ENCODE results near the gene ANKS3.
A peak's percentile ranks its signal among the peaks of the same experiment; 100 is the strongest.
"Not testable (repeated sequence)": the region's sequence is repeated elsewhere in the genome, so short reads cannot be mapped to it uniquely, and the experiment has no call there.

ANKS3 gene

DNA sequence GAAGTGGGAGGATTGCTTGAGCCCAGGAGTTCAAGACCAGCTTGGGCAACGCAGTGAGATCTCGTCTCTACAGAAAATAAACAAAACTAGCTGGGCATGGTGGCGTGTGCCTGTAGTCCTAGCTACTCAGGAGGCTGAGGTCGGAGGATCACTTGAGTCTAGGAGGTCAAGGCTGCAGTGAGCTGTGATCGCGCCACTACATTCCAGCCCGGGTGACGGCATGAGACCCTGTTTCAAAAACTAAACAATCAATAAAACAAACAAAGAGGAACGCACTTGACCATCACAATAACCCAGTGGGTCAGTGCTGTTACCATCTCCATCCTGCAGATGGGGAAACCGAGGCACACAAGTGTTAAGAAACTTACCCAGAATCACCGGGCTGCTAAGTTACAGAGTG is 19.2 kb upstream of the ANKS3 start:
- no peak for DNase-seq (ENCODE audit: low read depth in 2 of 2)

DNA sequence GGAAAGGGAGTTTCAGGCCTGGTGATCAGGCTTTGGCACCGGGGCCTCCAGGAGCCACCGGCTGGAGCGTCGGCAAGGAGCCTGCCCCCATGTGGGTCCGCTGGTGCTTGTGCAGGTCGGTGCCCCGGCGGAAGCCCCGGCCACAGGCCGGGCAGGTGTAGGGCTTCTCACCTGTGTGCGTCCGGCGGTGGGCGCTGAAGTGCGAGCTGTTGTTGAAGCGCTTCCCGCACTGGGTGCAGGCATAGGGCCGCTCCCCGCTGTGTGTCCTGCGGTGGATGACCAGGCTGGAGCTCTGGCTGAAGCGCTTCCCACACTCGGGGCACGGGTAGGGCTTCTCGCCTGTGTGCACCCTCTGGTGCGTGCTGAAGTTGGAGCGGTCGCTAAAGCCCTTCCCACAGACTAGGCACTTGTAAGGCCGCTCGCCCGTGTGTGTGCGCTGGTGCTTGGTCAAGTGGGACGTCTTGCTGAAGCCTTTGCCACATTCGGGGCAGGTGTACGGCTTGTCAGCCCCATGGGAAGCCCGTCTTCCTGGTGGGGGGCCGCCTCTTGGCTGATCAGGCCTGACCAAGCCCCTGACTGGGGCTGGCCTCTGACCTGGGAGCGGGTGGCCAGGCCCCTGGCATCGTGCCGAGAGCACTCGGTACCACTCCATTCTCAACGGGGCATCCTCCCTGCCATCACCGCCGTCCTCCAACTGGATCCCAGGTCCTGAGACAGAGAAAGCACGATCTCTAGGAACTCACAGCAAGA is 18.5 kb upstream of the ANKS3 start:
- DNase-seq (ENCODE audit: low read depth in 2 of 2): no peak

DNA sequence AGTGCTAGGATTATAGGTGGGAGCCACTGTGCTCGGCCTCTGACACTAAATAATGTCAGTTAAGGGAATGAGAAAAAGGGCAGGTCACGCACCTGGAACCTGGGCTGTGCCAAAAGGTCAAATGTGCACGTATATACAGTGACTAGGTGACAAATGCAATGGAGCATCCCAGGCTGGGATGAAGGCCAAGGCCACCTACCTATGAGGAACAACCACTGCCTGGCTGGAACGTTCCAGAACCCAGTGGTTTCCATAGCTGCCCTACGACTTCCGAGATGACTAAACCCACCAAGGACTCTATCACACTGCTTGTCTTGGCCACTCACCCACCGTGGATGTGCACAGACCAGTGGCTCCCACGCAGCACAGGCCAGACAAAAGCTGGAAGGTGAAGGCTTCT is 16.8 kb upstream of the ANKS3 start:
- no peak for DNase-seq (ENCODE audit: low read depth in 2 of 2)

DNA sequence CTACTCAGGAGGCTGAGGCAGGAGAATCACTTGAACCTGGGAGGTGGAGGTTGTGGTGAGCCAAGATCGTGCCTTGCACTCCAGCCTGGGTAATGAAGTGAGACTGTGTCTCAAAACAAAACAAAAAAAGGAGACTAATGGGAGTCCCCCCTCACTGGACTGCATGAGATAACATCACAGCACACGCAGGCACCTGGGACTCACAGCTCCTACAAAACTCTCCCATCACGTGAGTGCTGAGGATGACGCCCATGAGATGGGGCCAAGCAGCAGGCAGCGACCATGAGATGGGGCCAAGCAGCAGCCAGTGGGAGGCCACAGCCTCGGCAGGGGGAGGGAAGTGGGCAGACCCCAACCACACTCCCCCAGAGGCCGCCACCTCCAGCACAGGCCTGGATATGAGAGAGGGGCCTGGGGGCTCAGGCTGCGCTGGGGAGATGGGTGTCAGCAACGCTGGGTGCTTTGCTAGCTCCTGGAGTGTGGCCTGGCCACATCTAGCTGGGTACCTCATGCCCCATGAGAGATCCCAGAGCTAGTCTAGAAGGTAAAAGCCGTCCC is 15.7 kb upstream of the ANKS3 start:
- DNase-seq (ENCODE audit: low read depth in 2 of 2): no peak

DNA sequence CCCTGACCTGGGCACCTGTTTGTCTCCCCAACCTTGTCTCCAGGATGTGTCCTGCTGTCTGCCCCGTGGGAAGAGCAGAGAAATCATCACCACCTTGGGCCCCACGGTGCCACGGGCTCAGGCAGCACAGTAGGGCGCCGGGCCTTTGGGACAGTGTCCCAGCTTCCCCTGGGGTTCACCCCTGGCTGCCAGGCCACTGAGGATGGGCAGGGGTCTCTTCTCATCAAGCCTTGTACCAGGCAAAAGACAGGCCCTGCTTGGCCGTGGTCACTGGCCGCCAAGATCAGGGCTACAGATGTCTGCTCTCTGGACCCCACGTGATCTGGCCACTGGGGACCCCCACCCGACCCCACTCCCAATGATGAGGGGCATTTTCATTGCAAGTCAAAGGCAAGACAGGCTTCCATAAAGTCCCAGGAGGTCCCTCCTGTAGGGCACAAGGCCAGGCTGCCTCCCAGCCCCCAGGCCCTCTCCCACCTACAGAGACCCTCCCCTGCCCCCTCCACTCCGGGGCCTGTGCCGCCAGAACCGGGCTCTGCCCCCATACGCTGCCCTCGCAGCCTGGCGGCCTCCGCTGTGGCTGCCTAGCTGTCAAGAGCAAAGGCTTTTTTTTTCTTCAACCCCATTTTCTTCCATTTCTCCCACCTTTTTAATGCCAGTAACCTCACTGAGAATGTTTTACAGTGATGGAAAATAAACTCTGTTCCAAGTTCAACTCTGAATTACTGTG is 14.8 kb upstream of the ANKS3 start:
- no peak for DNase-seq (ENCODE audit: low read depth in 2 of 2)

DNA sequence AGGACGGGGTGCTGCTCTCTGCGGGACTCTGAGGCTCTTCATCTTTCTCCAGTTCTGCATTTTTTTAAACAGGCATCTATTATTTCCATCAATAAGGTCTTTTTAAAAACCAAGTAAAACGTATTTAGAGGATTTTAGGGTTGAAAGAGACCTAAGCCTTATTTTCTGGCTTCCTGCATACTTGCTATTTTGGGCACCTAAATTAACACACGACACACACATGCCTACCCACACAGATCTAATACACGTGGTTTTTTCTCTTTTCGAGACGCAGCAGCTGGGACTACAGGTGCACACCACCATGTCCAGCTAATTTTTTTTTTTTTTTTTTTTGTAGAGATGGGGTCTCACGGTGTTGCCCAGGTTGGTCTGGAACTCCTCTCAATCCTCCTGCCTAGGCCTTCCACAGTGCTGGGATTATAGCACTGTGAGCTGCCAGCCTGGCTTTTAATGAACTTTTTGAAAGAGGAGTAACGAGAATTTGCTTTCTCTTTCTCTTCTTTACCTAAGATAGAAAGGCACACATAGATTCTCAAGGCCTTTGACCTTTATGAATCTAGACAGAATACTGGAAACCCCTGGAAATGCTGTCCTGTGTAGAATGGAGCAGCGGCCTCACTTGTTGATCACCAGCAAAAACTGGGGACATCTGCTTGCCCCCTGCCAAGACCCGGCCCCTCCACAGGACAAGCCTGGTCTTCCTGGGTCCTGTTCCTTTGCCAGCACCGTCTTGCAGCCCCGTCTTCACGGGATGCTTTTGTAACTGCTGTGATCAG is 14.0 kb upstream of the ANKS3 start:
- no peak for DNase-seq (ENCODE audit: low read depth in 2 of 2)

DNA sequence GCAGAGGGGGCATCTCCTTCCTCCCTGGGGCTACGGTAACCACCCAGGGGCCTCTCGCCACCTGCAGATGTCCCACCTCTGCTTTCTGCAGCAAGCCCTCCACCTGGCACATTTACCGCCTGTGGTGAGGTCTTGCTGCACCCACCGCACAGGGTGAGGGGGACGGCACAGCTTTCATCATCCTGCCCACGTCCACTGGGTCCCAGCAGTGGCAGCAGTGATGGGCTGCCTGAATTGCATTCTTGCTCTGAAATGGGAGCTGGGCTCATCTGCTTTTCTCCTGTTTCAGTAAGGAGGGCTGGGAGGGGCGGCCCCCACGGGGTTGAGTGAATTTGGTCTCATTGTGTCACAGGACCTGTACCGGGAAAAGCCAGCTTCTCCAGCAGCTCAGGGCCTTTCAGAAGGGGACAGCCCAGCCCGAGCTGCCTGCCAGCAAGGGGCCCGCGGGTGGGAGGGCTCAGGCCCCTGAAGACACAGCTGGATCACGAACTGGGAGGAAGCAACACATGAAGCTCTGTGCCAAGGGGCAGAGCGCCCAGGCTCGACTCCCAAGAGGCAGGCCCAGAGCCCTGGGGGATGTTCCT is 13.0 kb upstream of the ANKS3 start:
- DNase-seq (ENCODE audit: low read depth in 2 of 2): no peak

DNA sequence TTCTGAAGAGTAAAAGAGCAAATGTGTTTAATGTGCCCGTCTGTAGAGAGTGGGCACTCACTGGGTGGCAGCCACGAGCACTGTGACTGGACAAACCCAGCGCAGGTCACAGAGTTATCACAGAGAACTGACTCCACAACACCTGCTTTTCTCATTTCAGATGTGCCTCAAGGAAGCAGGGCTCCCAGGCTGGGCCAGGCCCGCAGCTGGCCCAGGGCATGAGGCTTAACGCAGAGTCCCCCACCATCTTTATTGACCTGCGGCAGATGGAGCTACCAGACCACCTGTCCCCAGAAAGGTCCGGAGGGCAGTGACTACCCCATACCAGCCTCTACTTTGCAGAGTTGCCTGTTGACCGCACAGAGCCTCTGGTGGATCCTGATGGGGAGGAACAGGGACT is 12.1 kb upstream of the ANKS3 start:
- DNase-seq (ENCODE audit: low read depth in 2 of 2): no peak

DNA sequence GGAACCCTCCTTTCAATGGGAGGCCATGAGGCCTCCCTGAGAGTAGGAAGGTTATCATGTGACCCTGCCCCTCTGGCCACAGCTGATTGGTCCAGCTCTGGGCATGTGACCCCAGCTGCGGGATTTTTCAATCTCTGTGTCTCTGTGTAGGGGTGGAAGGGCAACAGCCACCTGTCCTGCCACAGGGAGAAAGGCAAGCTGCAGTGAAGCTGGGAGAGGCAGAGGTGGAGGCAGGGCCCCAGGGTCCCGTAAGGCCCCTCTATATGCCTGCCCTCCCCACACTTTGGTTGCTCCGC is 11.2 kb upstream of the ANKS3 start:
- DNase-seq (ENCODE audit: low read depth in 2 of 2): no peak

DNA sequence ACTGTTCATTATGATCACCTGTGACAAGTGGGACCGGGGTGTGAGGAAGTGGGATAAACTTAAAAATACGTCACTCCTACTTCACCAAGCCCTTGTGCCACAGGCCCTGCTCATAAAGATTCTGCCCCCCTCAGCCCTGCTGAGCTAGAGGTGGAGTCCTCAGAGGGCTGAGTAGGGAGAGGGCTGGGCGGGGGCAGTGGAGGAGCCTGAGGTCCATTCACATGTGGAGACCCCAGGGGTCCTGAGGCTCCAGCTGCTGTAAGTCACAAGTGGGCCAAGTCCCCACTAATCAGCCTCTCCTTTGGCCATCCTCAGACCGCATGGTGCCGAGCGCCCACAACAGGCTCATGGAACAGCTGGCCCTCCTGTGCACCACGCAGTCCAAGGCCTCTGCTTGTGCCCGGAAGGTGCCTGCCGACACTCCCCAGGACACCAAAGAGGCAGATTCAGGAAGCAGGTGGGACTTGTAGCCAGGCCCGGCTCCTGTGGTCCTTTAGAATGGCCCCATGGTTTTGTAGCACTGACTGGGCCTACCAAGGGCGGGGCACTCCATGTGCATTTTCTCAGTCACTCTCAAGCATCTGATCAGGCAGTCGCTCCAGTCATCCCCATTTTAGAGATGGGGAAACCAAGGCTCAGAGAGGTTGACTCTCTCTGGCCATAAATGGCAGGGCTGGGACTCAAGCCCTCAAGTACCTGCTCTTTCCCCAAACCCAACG is 10.6 kb upstream of the ANKS3 start:
- DNase-seq (ENCODE audit: low read depth in 2 of 2): no peak

DNA sequence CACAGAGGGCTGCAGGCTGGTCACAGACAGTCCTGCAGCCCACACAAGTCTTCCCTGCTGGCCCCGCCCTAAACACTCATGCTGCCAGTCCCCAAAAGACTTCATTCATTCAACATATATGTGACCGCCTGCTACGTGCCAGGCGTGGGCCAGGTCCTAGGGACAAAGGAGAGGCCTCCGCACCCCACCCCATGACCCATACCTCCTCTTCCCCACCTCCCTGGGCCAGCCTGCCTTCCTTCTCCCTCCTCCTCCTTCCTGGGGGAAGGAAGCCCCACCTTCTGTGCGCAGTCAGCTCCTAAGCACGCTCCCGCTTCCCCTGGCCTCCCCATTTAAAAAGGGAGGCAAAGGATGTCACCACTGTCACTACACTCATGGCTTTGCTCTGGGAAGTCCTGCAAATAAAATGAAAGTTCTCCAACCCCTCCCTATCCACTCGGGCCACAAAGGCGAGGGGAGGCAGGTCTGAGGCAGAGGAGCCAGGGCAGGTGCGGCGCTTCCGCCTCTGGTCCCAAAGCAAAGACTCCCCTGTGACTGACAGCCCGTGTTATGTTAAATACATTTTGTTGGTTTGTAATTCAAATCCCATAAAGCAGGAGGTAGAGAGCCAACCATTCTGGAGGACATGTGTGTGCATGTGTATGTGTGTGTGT is 9.3 kb upstream of the ANKS3 start:
- DNase-seq (ENCODE audit: low read depth in 2 of 2): no peak

DNA sequence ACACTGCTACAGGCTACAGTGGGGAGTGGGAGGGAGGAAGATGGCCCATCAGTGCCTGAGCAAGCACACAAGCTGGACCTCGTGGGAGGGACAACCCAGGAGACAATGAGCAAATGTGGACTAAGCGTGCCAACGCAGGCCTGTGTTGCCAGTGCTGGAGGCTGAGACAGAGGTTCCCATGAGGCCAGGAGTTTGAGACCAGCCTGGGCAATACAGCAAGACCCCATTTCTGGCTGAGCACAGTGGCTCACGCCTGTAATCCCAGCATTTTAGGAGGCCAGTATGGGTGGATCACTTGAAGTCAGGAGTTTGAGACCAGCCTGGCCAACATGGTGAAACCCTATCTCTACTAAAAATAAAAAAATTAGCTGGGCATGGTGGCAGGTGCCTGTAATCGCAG is 4.3 kb upstream of the ANKS3 start:
- DNase-seq (ENCODE audit: low read depth in 2 of 2): not testable (repeated sequence)

DNA sequence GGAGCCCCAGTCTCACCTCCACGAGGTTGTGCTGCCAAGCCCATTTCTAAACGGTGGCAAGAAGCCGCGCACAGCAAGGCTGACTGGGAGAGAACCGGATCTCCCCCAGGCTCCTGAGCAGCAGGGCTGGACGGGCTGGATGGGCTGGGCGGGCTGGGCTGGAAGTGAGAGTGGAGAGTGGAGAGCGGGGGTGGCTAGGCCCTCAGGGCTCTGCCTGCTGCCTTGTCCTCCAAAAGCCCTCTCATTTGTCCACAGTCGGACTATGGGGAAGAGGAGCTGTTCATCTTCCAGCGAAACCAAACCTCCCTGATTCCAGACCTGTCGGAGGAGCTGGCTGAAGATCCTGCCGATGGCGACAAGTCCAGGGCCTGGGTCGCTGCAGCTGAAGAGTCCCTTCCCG is 3.5 kb upstream of the ANKS3 start:
- no peak for DNase-seq (ENCODE audit: low read depth in 2 of 2)

DNA sequence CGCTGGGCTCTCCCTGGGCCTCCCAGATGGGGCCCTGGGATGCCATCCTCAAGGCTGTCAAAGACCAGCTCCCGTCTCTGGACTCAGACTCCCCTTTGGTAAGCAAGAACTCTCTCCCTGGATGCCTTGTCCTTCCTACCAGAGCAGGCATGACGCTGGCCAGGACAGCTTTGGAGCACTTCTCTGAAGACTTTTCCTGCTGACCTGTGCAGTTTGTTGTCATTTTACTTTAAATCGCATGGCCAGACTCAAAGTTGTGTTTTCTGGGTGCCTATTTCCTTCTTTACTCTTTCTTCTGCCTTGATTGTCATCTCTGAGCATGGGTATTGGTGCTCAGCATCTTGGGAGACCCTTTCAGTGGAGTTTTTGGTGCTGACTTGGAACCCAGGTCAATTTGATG is 2.5 kb upstream of the ANKS3 start:
- DNase-seq (ENCODE audit: low read depth in 2 of 2): no peak

DNA sequence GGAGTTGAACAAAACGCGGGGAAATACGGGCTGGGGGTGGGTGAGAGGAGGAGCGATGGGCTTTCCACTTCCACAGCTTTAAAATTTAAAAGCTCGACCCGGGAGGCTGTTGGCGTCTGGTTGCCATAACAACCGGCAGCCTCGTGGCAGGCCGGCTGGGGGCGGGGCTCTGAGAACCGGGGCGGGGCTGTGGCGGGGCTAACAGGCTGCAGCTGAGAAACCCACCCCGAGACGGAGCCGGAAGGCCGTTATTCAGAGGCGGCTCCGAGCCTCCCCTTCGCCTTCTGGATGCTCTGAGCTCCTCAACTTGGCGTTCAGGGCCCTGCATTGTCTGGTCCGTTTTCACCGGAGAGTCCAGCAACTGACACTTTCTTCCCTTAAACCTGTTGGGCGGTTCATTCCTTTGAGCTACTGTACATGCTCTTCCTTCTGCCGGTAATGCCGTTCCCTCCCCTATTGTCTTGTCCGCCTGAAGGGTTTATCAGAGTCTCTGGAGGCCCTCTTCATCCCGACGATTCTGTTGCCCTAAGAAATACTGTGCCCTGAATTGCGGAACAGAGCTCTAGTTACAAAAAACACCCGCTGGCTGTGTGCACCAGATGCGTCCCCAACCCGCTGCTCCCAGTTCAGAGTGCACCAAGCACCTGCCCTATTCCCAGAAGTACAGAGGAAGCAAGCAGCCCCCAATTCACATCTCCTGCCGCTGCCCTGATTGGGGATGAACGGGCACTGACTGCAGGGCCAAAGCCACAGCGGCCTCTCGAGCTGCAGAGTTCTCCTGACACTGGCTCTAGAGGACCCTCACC is 862 bp upstream of the ANKS3 start:
- peak; percentile 60 to 63 for DNase-seq (ENCODE audit: low read depth in 2 of 2)

DNA sequence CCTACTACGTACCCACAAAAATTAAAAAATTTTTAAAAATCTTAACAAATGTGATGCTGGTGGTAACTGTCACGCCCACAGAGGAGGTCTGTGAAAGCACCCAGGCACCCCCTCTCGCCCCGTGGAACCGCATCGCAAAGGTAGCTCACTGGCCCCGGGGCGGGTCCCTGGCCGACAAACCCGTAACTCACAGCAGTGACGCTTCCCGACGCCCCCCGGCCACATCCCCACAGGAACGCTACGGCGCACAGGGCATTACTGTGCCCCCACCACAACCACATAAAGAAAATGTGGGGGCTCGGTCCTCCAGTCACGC is 366 bp downstream of the ANKS3 start:
- DNase-seq (ENCODE audit: low read depth in 2 of 2): no peak

DNA sequence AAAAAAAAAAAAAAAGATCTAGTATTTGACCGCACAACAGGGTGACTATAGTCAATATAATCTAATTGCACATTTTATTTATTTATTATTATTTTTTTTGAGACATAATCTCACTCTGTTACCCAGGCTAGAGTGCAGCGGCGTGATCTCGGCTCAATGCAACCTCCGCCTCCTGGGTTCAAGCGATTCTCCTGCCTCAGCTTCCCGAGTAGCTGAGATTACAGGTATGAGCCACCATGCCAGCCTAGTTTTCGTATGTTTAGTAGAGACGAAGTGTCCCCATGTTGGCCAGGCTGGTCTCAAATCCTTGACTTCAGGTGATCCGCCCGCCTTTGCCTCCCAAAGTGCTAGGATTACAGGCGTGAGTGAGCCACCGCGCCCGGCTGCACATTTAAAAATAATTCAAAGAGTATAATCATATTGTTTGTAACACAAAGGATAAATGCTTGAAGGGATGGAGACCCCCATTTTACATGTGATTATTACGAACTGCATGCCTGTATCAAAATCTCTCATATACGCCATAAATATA is 794 bp downstream of the ANKS3 start:
- DNase-seq (ENCODE audit: low read depth in 2 of 2): no peak

DNA sequence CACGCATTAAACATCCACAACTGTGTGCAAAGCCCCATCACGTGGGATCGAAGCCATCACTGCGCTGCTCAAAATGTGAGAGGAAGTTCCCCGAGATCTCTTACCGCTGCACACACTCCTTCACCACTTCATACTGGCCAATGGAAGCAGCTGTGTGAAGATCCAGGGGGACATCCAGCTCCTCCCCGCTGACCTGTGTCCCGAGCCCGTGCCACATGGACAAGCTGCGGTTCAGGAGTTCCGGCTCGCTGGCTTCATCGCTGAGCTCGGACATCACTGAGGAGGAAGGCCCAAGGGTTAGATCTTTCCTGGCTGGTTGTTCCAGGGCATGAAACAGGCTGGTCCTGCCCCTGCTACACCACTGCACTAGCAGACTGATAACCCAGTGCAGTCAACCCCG is 4.2 kb downstream of the ANKS3 start:
- no peak for DNase-seq (ENCODE audit: low read depth in 2 of 2)

DNA sequence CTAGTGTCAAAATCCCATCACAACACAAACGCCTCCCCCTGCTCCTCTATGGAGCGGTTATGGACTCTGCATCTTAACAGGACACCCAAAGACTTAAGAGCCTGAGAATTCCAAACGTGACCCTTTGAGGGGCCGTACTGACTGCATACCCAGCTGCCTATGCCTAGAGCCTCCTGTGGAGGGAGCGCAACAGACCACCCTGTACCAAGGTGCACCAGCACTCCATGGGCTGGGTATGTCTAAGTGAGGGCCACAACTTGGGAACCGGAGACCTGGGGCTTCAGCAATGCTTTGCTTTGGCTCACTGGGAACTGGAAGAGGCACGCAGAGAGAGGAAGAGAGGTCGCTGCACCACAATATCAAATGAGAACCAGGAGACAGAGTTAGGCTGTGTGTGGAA is 5.4 kb downstream of the ANKS3 start:
- DNase-seq (ENCODE audit: low read depth in 2 of 2): no peak

DNA sequence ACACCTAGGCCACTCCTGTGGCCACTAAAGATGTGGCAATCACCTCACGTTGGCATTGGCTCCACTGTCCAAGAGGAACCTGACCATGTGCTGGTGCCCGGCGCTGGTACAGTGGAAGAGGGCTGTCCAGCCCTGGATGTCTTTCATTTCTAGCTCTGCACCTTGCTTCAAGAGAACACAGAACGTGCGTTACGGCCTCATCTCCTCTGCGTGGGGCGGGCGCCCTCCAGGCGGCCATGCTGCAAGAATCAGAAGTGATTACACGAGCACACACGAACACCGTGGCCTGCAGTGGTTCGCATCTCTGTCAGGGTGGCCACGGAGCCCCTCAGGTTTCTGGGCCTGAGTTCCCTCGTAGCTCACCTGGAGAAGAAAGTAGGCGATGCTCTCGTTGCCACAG is 7.5 kb downstream of the ANKS3 start:
- DNase-seq (ENCODE audit: low read depth in 2 of 2): no peak

All from fibroblast of skin of left quadriceps (primary cell).